Activated CD4-positive, alpha-beta T cell treated with anti-CD3 and anti-CD28 coated beads for 36 hours (primary cell): ENCODE data around the gene GSE1. TPM values are rescaled to one million over a fixed set of nuclear protein-coding genes. Genes with fewer than 3 reads are reported as not detected.

Experiments
- ATAC-seq: fragments of 200-7000 bp; cut with Tn5 transposase; one replicate; pipeline ENCODE4 v1.10.0; 2021; ENCODE audit warnings: mild to moderate bottlenecking, moderate library complexity
- CTCF ChIA-PET: fragments of 350-600 bp; sonication (Branson Sonifier 250); formaldehyde crosslinking; loops from one replicate; lab custom pipeline; 2021; ENCODE audit warnings: antibody characterized with exemption; lab: Charles Lee
- POLR2A ChIA-PET: fragments of 350-600 bp; sonication (Branson Sonifier 250); formaldehyde crosslinking; loops from one replicate; lab custom pipeline; 2021; ENCODE audit warnings: antibody characterized with exemption, inconsistent platforms; lab: Charles Lee
- DNase-seq: peaks from one replicate; pipeline ENCODE4 v3.0.0-alpha.2; 2020
- H3K27ac Mint-ChIP-seq: one replicate; pipeline ENCODE4 v1.8.0; 2021; ENCODE audit warnings: mixed read lengths
- H3K27me3 Mint-ChIP-seq: one replicate; pipeline ENCODE4 v1.8.0; 2021; ENCODE audit warnings: mixed read lengths
- H3K36me3 Mint-ChIP-seq: one replicate; pipeline ENCODE4 v1.8.0; 2021; ENCODE audit warnings: low read depth, mixed read lengths
- H3K4me1 Mint-ChIP-seq: one replicate; pipeline ENCODE4 v1.8.0; 2021; ENCODE audit warnings: mixed read lengths
- H3K4me3 Mint-ChIP-seq: one replicate; pipeline ENCODE4 v1.8.0; 2021; ENCODE audit warnings: mild to moderate bottlenecking, moderate library complexity, mixed read lengths
- H3K9me3 Mint-ChIP-seq: one replicate; pipeline ENCODE4 v1.8.0; 2021; ENCODE audit warnings: low read depth, mixed read lengths
- intact Hi-C, 2 experiments: fragments of 100-400 bp; cut with DNase I in 1 of 2; cut with micrococcal nuclease in 1 of 2; formaldehyde crosslinking; loops; one replicate each; pipeline versions ENCODE4 v1.14.2 to v1.15.1; 2022 to 2024; cut with DNase I, micrococcal nuclease
- total RNA-seq, 2 experiments: library from RNA; stranded (reverse); gene quantifications; one replicate each; pipeline ENCODE4 v1.2.3, GENCODE V29; 2021

GSE1 gene
- total RNA-seq, 2 experiments from 2014 or later = 13.2 to 13.5 TPM

- CTCF ChIA-PET = interaction anchor here (0.9 kb wide), 1 partner anchor 23 kb away, joined by 3 read pairs; no protein-coding TSS in a partner anchor
- intact Hi-C loops = no loop called here
- no peaks in the 10 kb centered on the region for H3K27me3 Mint-ChIP-seq
- H3K4me3 Mint-ChIP-seq = no peak overlapping the region
- H3K9me3 Mint-ChIP-seq = no peaks in the 10 kb centered on the region
- H3K36me3 Mint-ChIP-seq = peaks cover 6% of the 10 kb centered on the region
- DNase-seq = no peak
- no peaks in the 10 kb centered on the region for H3K4me1 Mint-ChIP-seq
- H3K27ac Mint-ChIP-seq = no peak overlapping the region
- POLR2A ChIA-PET = no interaction called here
- no peak for ATAC-seq
These were observed 42.4 kb downstream of the GSE1 start for GRCh38 chr16:85655216-85656129.

DNA sequence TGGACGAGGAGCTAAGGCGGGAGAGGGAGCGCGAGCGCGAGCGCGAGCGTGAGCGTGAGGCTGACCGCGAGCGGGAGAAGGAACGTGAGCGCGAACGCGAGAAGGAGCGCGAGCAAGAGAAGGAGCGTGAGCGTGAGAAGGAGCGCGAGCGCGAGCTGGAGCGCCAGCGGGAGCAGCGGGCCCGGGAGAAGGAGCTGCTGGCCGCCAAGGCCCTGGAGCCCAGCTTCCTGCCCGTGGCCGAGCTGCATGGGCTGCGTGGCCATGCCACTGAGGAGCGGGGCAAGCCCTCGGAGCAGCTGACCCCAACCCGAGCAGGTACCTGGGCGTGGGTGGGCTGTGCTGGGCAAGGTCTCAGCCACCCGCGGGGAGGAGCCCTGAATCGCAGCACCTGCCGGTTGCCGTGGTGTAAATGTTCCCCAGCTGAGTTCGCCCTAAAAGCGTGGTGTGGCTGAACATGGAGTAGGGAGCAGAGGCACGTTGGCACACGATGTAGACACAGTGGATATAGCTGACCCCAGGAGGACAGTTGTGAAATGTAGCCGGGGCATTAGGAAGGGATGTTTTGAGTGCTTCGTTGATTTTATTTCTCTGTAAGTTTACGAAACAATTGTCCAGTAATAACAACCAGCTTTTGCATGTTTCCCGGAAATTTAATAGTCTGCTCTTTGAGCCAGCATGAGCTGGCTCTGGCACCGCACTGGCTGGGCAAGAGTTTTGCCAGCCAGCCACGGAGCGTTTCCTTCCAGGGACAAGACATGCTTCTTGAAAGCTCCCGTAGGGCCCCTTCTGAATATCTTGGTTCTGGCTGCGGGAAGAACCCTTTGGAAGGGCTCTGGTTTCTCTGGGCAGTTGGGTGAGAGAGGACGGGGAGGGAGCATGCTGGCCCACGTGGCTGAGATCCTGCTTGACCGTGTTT, 43.5 kb downstream of the GSE1 start:
- ChIA-PET POLR2A (no interaction called here), CTCF (interaction anchor here (0.6 to 5.8 kb wide), 4 partner anchors 22 to 211 kb away, joined by 3 to 26 read pairs (median 4); no protein-coding TSS in a partner anchor)
- Mint-ChIP-seq H3K4me3 (no peak overlapping the region), H3K36me3 (peaks cover 6% of the 10 kb centered on the region), H3K4me1 (no peaks in the 10 kb centered on the region), H3K27me3 (no peaks in the 10 kb centered on the region), H3K27ac (no peak overlapping the region), H3K9me3 (no peaks in the 10 kb centered on the region)
- ATAC-seq = no peak
- DNase-seq = no peak
- intact Hi-C loops = no loop called here

- ATAC-seq = no peak
- ChIA-PET CTCF (interaction anchor here (0.6 to 5.8 kb wide), 4 partner anchors 41 to 237 kb away, joined by 3 to 26 read pairs (median 4); no protein-coding TSS in a partner anchor), POLR2A (no interaction called here)
- Mint-ChIP-seq H3K4me1 (no peaks in the 10 kb centered on the region), H3K27ac (no peak overlapping the region), H3K36me3 (peaks cover 6% of the 10 kb centered on the region), H3K27me3 (no peaks in the 10 kb centered on the region), H3K4me3 (no peak overlapping the region), H3K9me3 (no peaks in the 10 kb centered on the region)
- no peak for DNase-seq
- intact Hi-C loops = no loop called here
These were observed 44.1 kb downstream of the GSE1 start for GRCh38 chr16:85657267-85657650.

GRCh38 chr16:85657996-85658395, 44.9 kb downstream of the GSE1 start:
- H3K27me3 Mint-ChIP-seq = no peaks in the 10 kb centered on the region
- ATAC-seq = no peak
- H3K9me3 Mint-ChIP-seq = no peaks in the 10 kb centered on the region
- intact Hi-C loops = no loop called here
- no peak overlapping the region for H3K4me3 Mint-ChIP-seq
- ChIA-PET CTCF (interaction anchor here (0.7 to 5.8 kb wide), 6 partner anchors 15 to 238 kb away, joined by 3 to 26 read pairs (median 4); no protein-coding TSS in a partner anchor), POLR2A (no interaction called here)
- H3K36me3 Mint-ChIP-seq = peaks cover 9% of the 10 kb centered on the region
- no peak overlapping the region for H3K27ac Mint-ChIP-seq
- no peaks in the 10 kb centered on the region for H3K4me1 Mint-ChIP-seq
- no peak for DNase-seq

DNA sequence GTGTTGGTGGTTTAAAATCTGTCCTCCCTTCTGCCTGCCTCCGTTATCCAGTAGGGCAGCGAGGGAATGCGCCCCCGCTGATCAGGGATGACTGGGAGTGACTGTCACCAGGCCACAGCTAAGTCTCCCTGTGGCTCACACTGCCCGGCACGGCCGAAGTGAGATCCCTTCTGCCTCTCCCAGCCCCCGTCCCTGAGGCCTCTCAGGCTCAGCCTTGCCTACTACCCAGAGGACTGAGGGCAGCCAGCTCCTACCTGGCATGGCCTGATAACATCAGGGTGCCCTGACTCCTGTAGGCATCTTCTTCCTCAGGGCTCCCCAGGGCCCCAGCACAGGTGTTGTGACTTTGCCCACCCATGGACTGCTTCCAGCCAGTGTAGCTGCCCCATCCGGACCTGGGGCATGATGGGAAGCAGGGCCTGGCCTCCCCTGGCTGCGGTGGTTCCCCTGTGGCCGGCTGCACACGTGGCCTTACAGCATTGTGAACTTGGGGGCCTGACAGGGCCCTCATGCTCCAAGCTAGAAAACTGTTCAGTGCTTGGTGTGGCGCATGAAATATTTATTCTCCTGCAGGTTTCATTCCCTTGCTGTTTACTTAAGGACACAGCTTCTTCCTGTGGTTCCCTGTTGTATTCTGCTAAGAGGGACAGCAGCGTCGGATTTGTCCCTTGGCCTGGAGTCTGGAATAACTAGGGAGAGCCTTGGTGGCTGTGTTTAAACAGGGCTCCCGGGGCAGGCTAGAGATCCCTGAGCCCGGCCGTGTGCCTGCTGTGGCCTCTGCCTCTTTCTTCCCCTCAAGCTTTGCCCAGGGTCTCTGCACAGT, 45.6 kb downstream of the GSE1 start:
- peaks cover 10% of the 10 kb centered on the region for H3K36me3 Mint-ChIP-seq
- DNase-seq = no peak
- POLR2A ChIA-PET = no interaction called here
- H3K4me1 Mint-ChIP-seq = no peaks in the 10 kb centered on the region
- no peaks in the 10 kb centered on the region for H3K9me3 Mint-ChIP-seq
- ATAC-seq = no peak
- intact Hi-C loops = loop anchor here (1.0 kb wide), 1 partner anchor 60 kb away; no protein-coding TSS in a partner anchor
- no peaks in the 10 kb centered on the region for H3K27me3 Mint-ChIP-seq
- no peak overlapping the region for H3K27ac Mint-ChIP-seq
- H3K4me3 Mint-ChIP-seq = no peak overlapping the region
- CTCF ChIA-PET = interaction anchor here (0.6 to 5.8 kb wide), 18 partner anchors 9 to 432 kb away, joined by 3 to 26 read pairs (median 4); no protein-coding TSS in a partner anchor

DNA sequence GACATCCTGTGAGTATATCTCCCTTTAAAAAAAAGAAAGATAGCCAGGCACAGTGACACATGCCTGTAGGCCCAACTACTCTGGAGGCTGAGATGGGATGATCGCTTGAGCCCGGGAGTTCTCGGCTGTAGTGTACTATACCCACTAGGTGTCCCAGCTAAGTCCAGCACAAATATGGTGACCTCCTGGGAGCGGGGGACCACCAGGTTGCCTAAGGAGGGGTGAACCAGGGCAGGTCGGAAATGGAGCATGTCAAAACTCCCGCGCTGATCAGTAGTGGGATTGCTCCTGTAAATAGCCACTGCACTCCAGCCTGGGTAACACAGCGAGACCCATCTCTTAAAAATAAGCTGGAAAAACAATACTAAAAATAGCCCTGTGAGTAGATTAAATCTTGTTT, 46.2 kb downstream of the GSE1 start:
- H3K9me3 Mint-ChIP-seq = no peaks in the 10 kb centered on the region
- H3K4me1 Mint-ChIP-seq = no peaks in the 10 kb centered on the region
- H3K27me3 Mint-ChIP-seq = no peaks in the 10 kb centered on the region
- no peak for DNase-seq
- ChIA-PET POLR2A (no interaction called here), CTCF (interaction anchor here (0.5 to 5.8 kb wide), 15 partner anchors 9 to 432 kb away, joined by 3 to 26 read pairs (median 4); no protein-coding TSS in a partner anchor)
- no peak overlapping the region for H3K4me3 Mint-ChIP-seq
- intact Hi-C loops = loop anchor here (1.0 kb wide), 1 partner anchor 59 kb away; no protein-coding TSS in a partner anchor
- no peak for ATAC-seq
- H3K36me3 Mint-ChIP-seq = peaks cover 13% of the 10 kb centered on the region
- H3K27ac Mint-ChIP-seq = no peak overlapping the region

GRCh38 chr16:85659805-85660511, 46.8 kb downstream of the GSE1 start:
- POLR2A ChIA-PET = no interaction called here
- H3K27ac Mint-ChIP-seq = no peak overlapping the region

GRCh38 chr16:85660843-85661739, 48.0 kb downstream of the GSE1 start:
- H3K36me3 Mint-ChIP-seq = peaks cover 25% of the 10 kb centered on the region
- ChIA-PET CTCF (interaction anchor here (0.6 to 5.8 kb wide), 4 partner anchors 11 to 55 kb away, joined by 3 to 26 read pairs (median 6); no protein-coding TSS in a partner anchor), POLR2A (no interaction called here)
- no peak overlapping the region for H3K4me3 Mint-ChIP-seq
- intact Hi-C loops = no loop called here
- H3K9me3 Mint-ChIP-seq = no peaks in the 10 kb centered on the region
- H3K27me3 Mint-ChIP-seq = no peaks in the 10 kb centered on the region
- no peak overlapping the region for H3K27ac Mint-ChIP-seq
- no peak for DNase-seq
- H3K4me1 Mint-ChIP-seq = no peaks in the 10 kb centered on the region
- ATAC-seq = no peak

More at GRCh38 chr16:85659805-85660511, 46.8 kb downstream of the GSE1 start:
- Mint-ChIP-seq H3K27me3 (no peaks in the 10 kb centered on the region), H3K4me1 (no peaks in the 10 kb centered on the region), H3K9me3 (no peaks in the 10 kb centered on the region), H3K4me3 (no peak overlapping the region), H3K36me3 (peaks cover 17% of the 10 kb centered on the region)
- intact Hi-C loops = loop anchor here (1.0 kb wide), 1 partner anchor 58 kb away; no protein-coding TSS in a partner anchor
- peak; percentile 85 for ATAC-seq
- peak; percentile 82 for DNase-seq
- CTCF ChIA-PET = interaction anchor here (0.5 to 5.8 kb wide), 16 partner anchors 10 to 433 kb away, joined by 3 to 26 read pairs (median 4); no protein-coding TSS in a partner anchor

DNA sequence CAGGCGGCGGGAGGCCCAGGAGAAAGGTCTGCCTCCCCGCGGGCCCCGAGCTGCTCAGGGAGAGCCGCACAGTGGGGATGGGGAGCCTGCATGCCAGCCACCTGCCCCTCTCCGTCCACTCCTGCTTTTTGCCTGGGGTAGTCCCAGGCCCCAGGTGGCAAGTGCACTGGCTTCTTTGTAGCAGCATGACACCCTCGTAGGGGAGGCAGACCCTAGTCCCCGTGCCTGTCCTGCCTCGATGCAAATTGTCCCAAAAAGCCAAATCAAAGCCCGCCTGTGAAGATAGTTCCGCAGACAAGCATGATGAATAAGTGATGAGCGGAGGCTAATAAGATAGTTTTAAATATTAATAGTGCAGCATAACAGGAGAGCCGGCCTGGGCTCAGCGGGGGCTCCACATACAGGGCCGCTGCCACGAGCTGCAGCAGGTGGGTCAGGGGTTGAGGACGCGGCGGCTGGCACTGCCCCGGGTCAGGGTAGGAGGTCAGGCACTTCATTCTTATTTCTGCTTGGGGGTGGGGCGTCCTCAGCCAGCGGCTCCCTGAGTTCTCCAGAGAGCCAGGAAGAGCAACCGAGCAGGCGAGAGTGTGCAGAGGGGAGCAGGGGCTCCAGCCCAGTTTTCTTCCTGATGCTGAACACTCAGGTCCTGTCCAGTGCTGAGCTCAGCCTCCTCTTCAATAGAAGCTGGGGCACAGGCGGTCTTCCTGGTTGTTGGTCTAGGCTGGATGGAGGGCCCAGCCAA, 48.8 kb downstream of the GSE1 start:
- H3K4me1 Mint-ChIP-seq = no peaks in the 10 kb centered on the region
- no peaks in the 10 kb centered on the region for H3K27me3 Mint-ChIP-seq
- DNase-seq (no peak), ATAC-seq (no peak)
- intact Hi-C loops = no loop called here
- peaks cover 23% of the 10 kb centered on the region for H3K36me3 Mint-ChIP-seq
- ChIA-PET POLR2A (no interaction called here), CTCF (interaction anchor here (0.7 to 5.8 kb wide), 2 partner anchors 54 to 234 kb away, joined by 3 to 26 read pairs; no protein-coding TSS in a partner anchor)
- no peak overlapping the region for H3K27ac Mint-ChIP-seq
- H3K9me3 Mint-ChIP-seq = no peaks in the 10 kb centered on the region
- H3K4me3 Mint-ChIP-seq = no peak overlapping the region
